DMS53 (cell line): ENCODE data around the gene CPM.

ENCODE experiments used
- DNase-seq: peaks from one replicate; lab custom pipeline; 2025; lab: John Stamatoyannopoulos, UW

Gene CPM

GRCh38 chr12:68878283-68878682, 54.7 kb downstream of the CPM start:
- DNase-seq: no peak

- no peak for DNase-seq
Observed at GRCh38 chr12:68877583-68877982, 55.4 kb downstream of the CPM start.

GRCh38 chr12:68876461-68876860, 56.5 kb downstream of the CPM start:
- DNase-seq: no peak

- no peak for DNase-seq
Observed at GRCh38 chr12:68873316-68873715, 59.7 kb downstream of the CPM start.

- DNase-seq: peak; percentile 52
Observed at GRCh38 chr12:68871921-68872320, 61.0 kb downstream of the CPM start.

GRCh38 chr12:68871396-68871795, 61.6 kb downstream of the CPM start:
- DNase-seq: no peak

GRCh38 chr12:68870443-68870842, 62.5 kb downstream of the CPM start:
- DNase-seq: no peak

GRCh38 chr12:68870011-68870410, 63.0 kb downstream of the CPM start:
- DNase-seq: no peak

GRCh38 chr12:68868043-68868790, 64.8 kb downstream of the CPM start:
- DNase-seq: no peak

GRCh38 chr12:68867606-68868005, 65.4 kb downstream of the CPM start:
- no peak for DNase-seq

GRCh38 chr12:68866950-68867349, 66.0 kb downstream of the CPM start:
- DNase-seq: no peak

- no peak for DNase-seq
Observed at GRCh38 chr12:68865399-68866164, 67.4 kb downstream of the CPM start.

- DNase-seq: no peak
Observed at GRCh38 chr12:68864604-68865003, 68.4 kb downstream of the CPM start.

GRCh38 chr12:68863886-68864454, 69.0 kb downstream of the CPM start:
- DNase-seq: peak; percentile 83

GRCh38 chr12:68863109-68863770, 69.7 kb downstream of the CPM start:
- no peak for DNase-seq

- no peak for DNase-seq
Observed at GRCh38 chr12:68861890-68862289, 71.1 kb downstream of the CPM start.

GRCh38 chr12:68856510-68856909, 76.5 kb downstream of the CPM start:
- no peak for DNase-seq

GRCh38 chr12:68855771-68856170, 77.2 kb downstream of the CPM start:
- DNase-seq: no peak

GRCh38 chr12:68855111-68855510, 77.9 kb downstream of the CPM start:
- no peak for DNase-seq

GRCh38 chr12:68854554-68854953, 78.4 kb downstream of the CPM start:
- DNase-seq: no peak

GRCh38 chr12:68854078-68854468, 78.9 kb downstream of the CPM start:
- no peak for DNase-seq

- DNase-seq: no peak
Observed at GRCh38 chr12:68853396-68854077, 79.4 kb downstream of the CPM start.
